Cardiac fibroblast (primary cell): Measurements from ENCODE around the gene SNAPIN.
"Not testable (repeated sequence)": the region's sequence is repeated elsewhere in the genome, so short reads cannot be mapped to it uniquely, and the experiment has no call there.

Experiments used
- DNase-seq, 2 donors: peaks; one replicate each; pipeline versions ENCODE4 v3.0.0 to v3.0.0-alpha.2; 2010; ENCODE audit warnings: low read depth in 2 of 2
- H3K4me3 ChIP-seq, 2 donors: replicated peaks in 1 of 2; 1 replicate in 1 of 2; 2 replicates in 1 of 2; pipeline ENCODE4 v1.5.1; 2011; ENCODE audit warnings: low read depth in 2 of 2, low read length in 2 of 2, mild to moderate bottlenecking in 2 of 2, moderate library complexity in 1 of 2
- TF ChIP-seq, protein P1 (sequence below): IDR thresholded peaks from one replicate; pipeline ENCODE4 v1.5.1; 2011; ENCODE audit warnings: low read depth, mild to moderate bottlenecking, low read length, inconsistent platforms

SNAPIN gene

DNA sequence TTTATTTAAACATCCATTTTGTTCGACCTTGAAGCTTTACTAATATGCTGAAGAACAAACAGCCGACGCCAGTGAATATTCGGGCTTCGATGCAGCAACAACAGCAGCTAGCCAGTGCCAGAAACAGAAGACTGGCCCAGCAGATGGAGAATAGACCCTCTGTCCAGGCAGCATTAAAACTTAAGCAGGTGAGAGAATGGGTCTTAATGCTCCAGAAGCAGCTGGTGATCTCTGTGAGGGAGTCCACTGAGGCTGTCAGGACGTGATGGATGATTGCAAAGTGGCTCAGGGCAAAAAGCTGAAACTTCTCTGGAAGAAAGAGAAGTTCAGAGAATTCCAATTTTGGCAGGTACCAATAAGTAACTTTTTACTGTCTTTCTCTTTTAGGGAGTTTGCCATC, 20.2 kb upstream of the SNAPIN start:
- no peak for DNase-seq
- TF ChIP-seq, protein P1, sequence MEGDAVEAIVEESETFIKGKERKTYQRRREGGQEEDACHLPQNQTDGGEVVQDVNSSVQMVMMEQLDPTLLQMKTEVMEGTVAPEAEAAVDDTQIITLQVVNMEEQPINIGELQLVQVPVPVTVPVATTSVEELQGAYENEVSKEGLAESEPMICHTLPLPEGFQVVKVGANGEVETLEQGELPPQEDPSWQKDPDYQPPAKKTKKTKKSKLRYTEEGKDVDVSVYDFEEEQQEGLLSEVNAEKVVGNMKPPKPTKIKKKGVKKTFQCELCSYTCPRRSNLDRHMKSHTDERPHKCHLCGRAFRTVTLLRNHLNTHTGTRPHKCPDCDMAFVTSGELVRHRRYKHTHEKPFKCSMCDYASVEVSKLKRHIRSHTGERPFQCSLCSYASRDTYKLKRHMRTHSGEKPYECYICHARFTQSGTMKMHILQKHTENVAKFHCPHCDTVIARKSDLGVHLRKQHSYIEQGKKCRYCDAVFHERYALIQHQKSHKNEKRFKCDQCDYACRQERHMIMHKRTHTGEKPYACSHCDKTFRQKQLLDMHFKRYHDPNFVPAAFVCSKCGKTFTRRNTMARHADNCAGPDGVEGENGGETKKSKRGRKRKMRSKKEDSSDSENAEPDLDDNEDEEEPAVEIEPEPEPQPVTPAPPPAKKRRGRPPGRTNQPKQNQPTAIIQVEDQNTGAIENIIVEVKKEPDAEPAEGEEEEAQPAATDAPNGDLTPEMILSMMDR: no peak
- H3K4me3 ChIP-seq: no peak overlapping the region

DNA sequence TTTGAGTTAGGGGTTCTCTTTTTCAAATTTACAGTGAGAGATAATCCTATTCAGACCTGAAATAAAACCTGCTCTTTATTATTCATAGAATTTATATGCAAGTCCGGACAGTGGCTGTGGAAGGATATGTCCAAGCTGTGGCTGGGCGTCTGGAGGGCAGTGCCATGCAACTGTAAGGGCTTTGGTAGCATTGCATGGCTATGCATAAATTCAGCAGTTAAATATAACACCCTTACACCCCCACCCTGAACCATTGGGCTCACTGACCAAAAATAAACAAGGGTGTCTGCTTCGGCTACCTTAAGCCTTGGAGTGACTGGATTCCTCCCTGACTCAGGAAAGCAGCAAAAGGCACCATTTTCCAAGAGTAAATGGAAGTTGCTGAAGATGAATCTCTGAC, 19.2 kb upstream of the SNAPIN start:
- TF ChIP-seq, protein P1: no peak
- DNase-seq: no peak
- H3K4me3 ChIP-seq: no peak overlapping the region

DNA sequence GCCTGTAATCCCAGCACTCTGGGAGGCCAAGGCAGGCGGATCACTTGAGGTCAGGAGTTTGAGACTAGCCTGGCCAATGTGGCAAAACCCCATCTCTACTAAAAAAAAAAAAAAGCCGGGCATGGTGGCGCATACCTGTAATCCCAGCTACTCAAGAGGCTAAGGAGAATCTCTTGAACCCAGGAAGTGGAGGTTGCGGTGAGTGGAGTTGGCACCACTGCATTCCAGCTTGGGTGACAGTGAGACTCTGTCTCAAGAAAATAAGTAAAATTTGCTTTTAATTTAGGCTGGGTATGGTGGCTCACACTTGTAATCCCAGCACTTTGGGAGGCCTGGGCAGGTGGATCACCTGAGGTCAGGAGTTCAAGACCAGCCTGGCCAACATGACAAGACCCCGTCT, 18.3 kb upstream of the SNAPIN start:
- H3K4me3 ChIP-seq, DNase-seq: not testable (repeated sequence)

DNA sequence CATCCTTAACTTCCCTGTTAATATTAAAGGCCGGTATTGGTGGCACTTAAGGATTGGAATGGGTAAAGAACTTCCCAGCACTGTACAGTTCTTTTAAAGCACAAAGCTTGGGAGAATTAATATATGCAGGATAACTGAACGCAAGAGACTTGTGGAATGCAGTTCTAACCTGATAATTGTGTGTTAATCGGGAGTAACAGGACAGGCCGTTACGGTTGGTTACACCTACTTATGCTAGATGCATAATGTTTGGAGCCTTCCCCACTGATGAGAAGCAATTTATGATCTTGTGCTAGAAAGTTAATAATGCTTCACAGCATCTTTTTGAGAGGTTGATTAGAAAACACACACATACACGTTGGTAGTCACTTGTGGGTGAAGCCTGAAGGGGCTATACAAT, 17.6 kb upstream of the SNAPIN start:
- H3K4me3 ChIP-seq: no peak overlapping the region
- TF ChIP-seq, protein P1: no peak
- DNase-seq: no peak

DNA sequence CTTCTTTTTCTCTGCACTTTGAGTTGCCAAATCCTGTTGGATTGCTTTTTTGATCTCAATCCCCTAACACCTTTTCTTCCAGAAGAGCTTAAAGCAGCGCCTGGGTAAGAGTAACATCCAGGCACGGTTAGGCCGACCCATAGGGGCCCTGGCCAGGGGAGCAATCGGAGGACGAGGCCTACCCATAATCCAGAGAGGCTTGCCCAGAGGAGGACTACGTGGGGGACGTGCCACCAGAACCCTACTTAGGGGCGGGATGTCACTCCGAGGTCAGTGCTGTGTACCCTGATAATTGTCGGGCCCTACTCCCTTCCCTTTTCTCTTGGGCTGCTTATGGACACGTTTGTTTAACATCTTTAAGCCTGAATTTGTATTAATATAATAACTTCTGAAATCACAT, 16.3 kb upstream of the SNAPIN start:
- H3K4me3 ChIP-seq: no peak overlapping the region
- DNase-seq: no peak
- TF ChIP-seq, protein P1: no peak

DNA sequence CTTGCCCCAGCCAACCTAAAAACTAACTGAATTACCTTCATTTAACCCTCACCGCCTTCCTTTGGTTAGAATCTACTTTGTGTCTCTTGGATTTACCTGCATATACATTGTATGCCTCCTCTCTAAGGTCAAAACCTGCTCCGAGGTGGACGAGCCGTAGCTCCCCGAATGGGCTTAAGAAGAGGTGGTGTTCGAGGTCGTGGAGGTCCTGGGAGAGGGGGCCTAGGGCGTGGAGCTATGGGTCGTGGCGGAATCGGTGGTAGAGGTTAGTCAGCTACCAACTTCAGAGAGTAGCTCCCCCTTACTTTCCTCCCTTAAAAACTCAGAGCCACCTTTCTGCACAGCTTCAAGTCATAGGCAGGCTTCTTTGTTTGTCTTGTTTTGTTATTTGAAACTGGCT, 15.4 kb upstream of the SNAPIN start:
- TF ChIP-seq, protein P1: no peak

DNA sequence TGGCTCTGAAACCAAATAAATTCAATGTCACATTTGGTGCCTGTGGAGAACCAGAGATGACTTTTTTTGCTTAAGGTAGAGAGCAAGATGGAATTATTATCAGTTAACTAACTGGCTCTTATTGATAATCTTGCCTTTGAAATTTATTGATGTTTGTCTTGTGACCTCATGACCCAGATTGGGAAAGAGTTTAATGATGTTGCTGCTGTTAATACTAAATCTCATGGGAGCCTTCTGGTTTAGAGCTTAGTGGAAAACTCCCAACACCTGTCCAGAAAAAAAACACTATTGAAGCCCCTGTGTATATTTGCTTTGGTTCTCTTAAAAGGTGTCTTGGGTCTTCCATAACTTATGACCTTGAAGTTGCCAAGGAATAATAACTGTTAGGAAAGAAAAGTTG, 14.7 kb upstream of the SNAPIN start:
- TF ChIP-seq, protein P1: no peak
- DNase-seq: no peak
- H3K4me3 ChIP-seq: no peak overlapping the region

More for the DNA sequence above, 15.4 kb upstream of the SNAPIN start:
- no peak for DNase-seq
- no peak overlapping the region for H3K4me3 ChIP-seq
